B cell (primary cell): ENCODE data around the gene SDF2. TPM values are rescaled to one million over a fixed set of nuclear protein-coding genes. Genes with fewer than 3 reads are reported as not detected.

Experiments
- ATAC-seq: fragments of 200-7000 bp; cut with Tn5 transposase; one replicate; pipeline ENCODE4 v1.10.0; 2021; ENCODE audit warnings: low read depth, mild to moderate bottlenecking, moderate number of reproducible peaks, moderate library complexity
- CTCF ChIA-PET: fragments of 350-600 bp; sonication (Branson Sonifier 250); formaldehyde crosslinking; loops from one replicate; lab custom pipeline; 2021; ENCODE audit warnings: antibody characterized with exemption, inconsistent platforms; lab: Charles Lee
- POLR2A ChIA-PET: fragments of 350-600 bp; sonication (Branson Sonifier 250); formaldehyde crosslinking; loops from one replicate; lab custom pipeline; 2021; ENCODE audit warnings: antibody characterized with exemption; lab: Charles Lee
- DNase-seq: peaks from one replicate; pipeline ENCODE4 v3.0.0; 2013
- H2AFZ ChIP-seq: 2 replicates; pipeline ENCODE4 v1.6.1; 2012; ENCODE audit warnings: mild to moderate bottlenecking, low read depth, low read length; ENCODE audit not compliant: insufficient read depth, poor library complexity, severe bottlenecking
- H3K27ac ChIP-seq, 2 donors: 1 replicate in 1 of 2; 2 replicates in 1 of 2; pipeline ENCODE4 v1.5.1; 2012 to 2013; ENCODE audit warnings: low read length in 2 of 2, mild to moderate bottlenecking in 2 of 2, moderate library complexity in 1 of 2
- H3K27me3 ChIP-seq, 4 experiments: fragments of 200-600 bp in 1 of 4; sonication (generic) in 1 of 4; replicated peaks in 1 of 4; 1 replicate in 2 of 4; 2 replicates in 2 of 4; pipeline versions ENCODE4 v1.6.1 to v1.7.0; 2013 to 2016; ENCODE audit warnings: low read length in 3 of 4, mild to moderate bottlenecking in 2 of 4, mixed read lengths in 1 of 4, moderate library complexity in 1 of 4; ENCODE audit not compliant: insufficient read depth in 4 of 4, control insufficient read depth in 3 of 4; ENCODE audit errors: control extremely low read depth in 1 of 4
- H3K36me3 ChIP-seq, 2 experiments: replicated peaks in 1 of 2; 1 replicate in 1 of 2; 2 replicates in 1 of 2; pipeline versions ENCODE4 v1.6.1 to v1.7.1; 2013; ENCODE audit warnings: low read length in 1 of 2; ENCODE audit not compliant: insufficient read depth in 2 of 2, control insufficient read depth in 1 of 2; ENCODE audit errors: control extremely low read depth in 1 of 2, extremely low read depth in 1 of 2
- H3K4me1 ChIP-seq, 2 donors: fragments of 200-600 bp in 1 of 2; sonication (generic) in 1 of 2; 1 replicate in 1 of 2; 2 replicates in 1 of 2; pipeline versions ENCODE4 v1.5.1 to v1.6.1; 2013 to 2017; ENCODE audit warnings: low read length in 2 of 2; ENCODE audit not compliant: control insufficient read depth in 2 of 2, insufficient read depth in 2 of 2
- H3K4me2 ChIP-seq: replicated peaks from 2 replicates; pipeline ENCODE3; 2012; ENCODE audit warnings: mild to moderate bottlenecking, low read depth, low read length; ENCODE audit not compliant: poor library complexity, severe bottlenecking
- H3K4me3 ChIP-seq, 5 experiments: fragments of 200-600 bp in 1 of 5; sonication (generic) in 1 of 5; 1 replicate in 3 of 5; 2 replicates in 2 of 5; pipeline versions ENCODE4 v1.5.1 to v1.7.0; 2011 to 2016; ENCODE audit warnings: low read length in 4 of 5, mild to moderate bottlenecking in 4 of 5, low read depth in 2 of 5, control low read depth in 1 of 5, moderate library complexity in 1 of 5; ENCODE audit not compliant: insufficient read depth in 1 of 5; ENCODE audit errors: control extremely low read depth in 1 of 5, extremely low read depth in 1 of 5
- H3K79me2 ChIP-seq: fragments of 200-600 bp; sonication (generic); one replicate; pipeline ENCODE4 v1.6.0; 2016; ENCODE audit warnings: low read length; ENCODE audit not compliant: control insufficient read depth, insufficient read depth
- H3K9ac ChIP-seq: fragments of 200-600 bp; sonication (generic); 2 replicates; pipeline ENCODE4 v1.6.1; 2017; ENCODE audit warnings: mild to moderate bottlenecking, low read length, moderate library complexity
- H3K9me3 ChIP-seq, 3 donors: one replicate each; pipeline versions ENCODE4 v1.6.1 to v1.7.1; 2013; ENCODE audit warnings: low read length in 2 of 3; ENCODE audit not compliant: control insufficient read depth in 2 of 3, insufficient read depth in 1 of 3; ENCODE audit errors: control extremely low read depth in 1 of 3
- H4K20me1 ChIP-seq: 2 replicates; pipeline ENCODE4 v1.6.0; 2012; ENCODE audit warnings: mild to moderate bottlenecking, low read length; ENCODE audit not compliant: insufficient read depth, control insufficient read depth, poor library complexity, severe bottlenecking
- H3K27ac Mint-ChIP-seq: one replicate; pipeline ENCODE4 v1.8.0; 2021; ENCODE audit warnings: mixed read lengths
- H3K27me3 Mint-ChIP-seq: one replicate; pipeline ENCODE4 v1.8.0; 2021; ENCODE audit warnings: mixed read lengths
- H3K4me1 Mint-ChIP-seq: one replicate; pipeline ENCODE4 v1.8.0; 2021; ENCODE audit warnings: mixed read lengths
- H3K4me3 Mint-ChIP-seq: one replicate; pipeline ENCODE4 v1.8.0; 2021; ENCODE audit warnings: mixed read lengths
- H3K9me3 Mint-ChIP-seq: one replicate; pipeline ENCODE4 v1.8.0; 2022; ENCODE audit warnings: mixed read lengths; ENCODE audit not compliant: insufficient read depth
- CTCF ChIP-seq: fragments of 200-600 bp; IDR thresholded peaks from one replicate; pipeline ENCODE4 v1.8.0; 2022; ENCODE audit warnings: antibody characterized with exemption, mild to moderate bottlenecking
- EZH2 ChIP-seq: IDR thresholded peaks from 2 replicates; pipeline ENCODE4 v1.6.1; 2012; ENCODE audit warnings: borderline replicate concordance, low read depth, mild to moderate bottlenecking, moderate library complexity, low read length; ENCODE audit not compliant: insufficient read depth, poor library complexity, severe bottlenecking
- WGBS: methylation state at CpG from one replicate; pipeline ENCODE4 v1.1.5; 2013; ENCODE audit warnings: missing lambda C conversion rate; ENCODE audit not compliant: insufficient coverage; 5-methylcytosine and 5-hydroxymethylcytosine counted together
- intact Hi-C: fragments of 100-400 bp; cut with micrococcal nuclease; formaldehyde crosslinking; loops from one replicate; pipeline ENCODE4 v1.10.0; 2022
- polyA plus RNA-seq: library from polyadenylated mRNA; depleted of rRNA; stranded (reverse); fragments of >200 nt; gene quantifications from 2 replicates; pipeline ENCODE4 v1.2.3, GENCODE V29; 2012
- total RNA-seq, 2 donors: library from RNA; stranded (reverse); fragments of 120-200 nt in 1 of 2; gene quantifications; 1 replicate in 1 of 2; 2 replicates in 1 of 2; pipeline versions ENCODE4 v1.2.3 to v1.2.4, GENCODE V29; 2013 to 2022

Gene SDF2
- total and polyA plus RNA-seq, 2 donors (not counting 1 experiment from before 2014, with no cell fraction given): 32.6 to 40.4 TPM

GRCh38 chr17:28645576-28645939, 16.1 kb downstream of the SDF2 start:
- peak overlapping the region; percentile 90 to 94 for H3K27ac ChIP-seq
- peak overlapping the region; percentile 85 for H2AFZ ChIP-seq
- H3K4me2 ChIP-seq: peak overlapping the region; percentile 91
- WGBS: 41% methylated on average over 3 of the region's 8 CpGs
- H3K4me1 ChIP-seq: peaks cover 32 to 37% of the 10 kb centered on the region in 2 donors
- H4K20me1 ChIP-seq: peaks cover 12% of the 10 kb centered on the region
- peak overlapping the region; percentile 85 for H3K9ac ChIP-seq
- H3K27ac Mint-ChIP-seq: peak overlapping the region; percentile 89
- H3K9me3 Mint-ChIP-seq: no peaks in the 10 kb centered on the region
- no peaks in the 10 kb centered on the region for H3K27me3 Mint-ChIP-seq
- DNase-seq: no peak
- CTCF ChIA-PET: interaction anchor here (1.1 to 4.3 kb wide), 9 partner anchors 16 to 471 kb away, joined by 3 to 59 read pairs (median 6); partner anchors contain the start of genes SDF2, SUPT6H and TLCD1
- peak overlapping the region; percentile 31 to 93 (median 70) for H3K4me3 ChIP-seq
- no peak for ATAC-seq
- POLR2A ChIA-PET: interaction anchor here (0.6 to 4.3 kb wide), 13 partner anchors 16 to 1101 kb away, joined by 3 to 42 read pairs (median 4); partner anchors contain the start of genes NUFIP2, PROCA1, RPL23A and SDF2
- peaks cover 57% of the 10 kb centered on the region for H3K79me2 ChIP-seq
- TF ChIP-seq CTCF: no peak
- no peak for TF ChIP-seq EZH2
- intact Hi-C loops: loop anchor here (1.0 to 10.0 kb wide), 9 partner anchors 17 to 919 kb away; partner anchors contain the start of genes ABHD15, DHRS13, NUFIP2 and PROCA1
- H3K4me1 Mint-ChIP-seq: peaks cover 36% of the 10 kb centered on the region
- H3K4me3 Mint-ChIP-seq: peak overlapping the region; percentile 97
- H3K36me3 ChIP-seq: peaks cover 7 to 39% of the 10 kb centered on the region in 2 experiments
- H3K9me3 ChIP-seq: no peaks in the 10 kb centered on the region
- H3K27me3 ChIP-seq: no peaks in the 10 kb centered on the region
